ENCODE results near the gene MRPS23. TPM values are rescaled to one million over a fixed set of nuclear protein-coding genes. Genes with fewer than 3 reads are reported as not detected.
A peak's percentile ranks its signal among the peaks of the same experiment; 100 is the strongest.

The MRPS23 gene
- 29.9 and 32.1 TPM in 2 replicates for total RNA-seq (2014; rRNA removed)
- 57.8 TPM for polyA plus RNA-seq (2012)

GRCh38 chr17:57849874-57850754 lies at the start of gene MRPS23:
Gene MRPS23 (minus strand): TSS chr17:57850044. CDS start chr17:57850010, 34 bp downstream.
- DNase-seq (ENCODE audit: low read depth): peak; percentile 98

GRCh38 chr17:57899391-57899790 lies 49.5 kb upstream of the MRPS23 start:
- no peak for DNase-seq (ENCODE audit: low read depth)

GRCh38 chr17:57898487-57899311 lies 48.9 kb upstream of the MRPS23 start:
- peak; percentile 95 for DNase-seq (ENCODE audit: low read depth)

GRCh38 chr17:57895382-57896060 lies 45.7 kb upstream of the MRPS23 start:
- DNase-seq (ENCODE audit: low read depth): no peak

GRCh38 chr17:57894848-57895247 lies 45.0 kb upstream of the MRPS23 start:
- no peak for DNase-seq (ENCODE audit: low read depth)

GRCh38 chr17:57892820-57893595 lies 43.2 kb upstream of the MRPS23 start:
- peak; percentile 99 for DNase-seq (ENCODE audit: low read depth)

- peak; percentile 87 for DNase-seq (ENCODE audit: low read depth)
Observed at GRCh38 chr17:57892146-57892819, 42.4 kb upstream of the MRPS23 start.

GRCh38 chr17:57890857-57891232 lies 41.0 kb upstream of the MRPS23 start:
- DNase-seq (ENCODE audit: low read depth): no peak

- DNase-seq (ENCODE audit: low read depth): peak; percentile 83
Observed at GRCh38 chr17:57889892-57890856, 40.3 kb upstream of the MRPS23 start.

GRCh38 chr17:57889252-57889651 lies 39.4 kb upstream of the MRPS23 start:
- no peak for DNase-seq (ENCODE audit: low read depth)

GRCh38 chr17:57888311-57889216 lies 38.7 kb upstream of the MRPS23 start:
- peak; percentile 64 for DNase-seq (ENCODE audit: low read depth)

- DNase-seq (ENCODE audit: low read depth): no peak
Observed at GRCh38 chr17:57887161-57887560, 37.3 kb upstream of the MRPS23 start.

- no peak for DNase-seq (ENCODE audit: low read depth)
Observed at GRCh38 chr17:57886020-57886419, 36.2 kb upstream of the MRPS23 start.

- DNase-seq (ENCODE audit: low read depth): no peak
Observed at GRCh38 chr17:57885148-57885915, 35.5 kb upstream of the MRPS23 start.

- no peak for DNase-seq (ENCODE audit: low read depth)
Observed at GRCh38 chr17:57881783-57882351, 32.0 kb upstream of the MRPS23 start.

- DNase-seq (ENCODE audit: low read depth): no peak
Observed at GRCh38 chr17:57881143-57881542, 31.3 kb upstream of the MRPS23 start.

- DNase-seq (ENCODE audit: low read depth): no peak
Observed at GRCh38 chr17:57880086-57880456, 30.2 kb upstream of the MRPS23 start.
